Adipose tissue (tissue), 3 donors: ENCODE measurements around the gene FTCD. TPM values are rescaled to one million over a fixed set of nuclear protein-coding genes. Genes with fewer than 3 reads are reported as not detected.
"Not testable (repeated sequence)": the region's sequence is repeated elsewhere in the genome, so short reads cannot be mapped to it uniquely, and the experiment has no call there.

ENCODE experiments used
- H3K27ac ChIP-seq: one replicate; pipeline ENCODE4 v1.5.1; 2013; ENCODE audit warnings: low read depth, low read length
- WGBS, 3 donors: extraction: QIAGEN DNeasy Blood & Tissue Kit; methylation state at CpG; one replicate each; pipeline ENCODE4 v1.1.7; 2013; 5-methylcytosine and 5-hydroxymethylcytosine counted together
- polyA plus RNA-seq, 3 donors: library from polyadenylated mRNA; stranded (reverse); fragments of 200-250 nt; gene quantifications; one replicate each; pipeline ENCODE4 v1.2.3, GENCODE V29; 2013
- donor health status: healthy with polysubstance abuse.
- donor health status: Bipolar disorder and iron deficiency.
- donor health status: healthy.

Gene FTCD
- polyA plus RNA-seq, 3 donors: 0.16 to 0.38 (median 0.34) TPM

DNA sequence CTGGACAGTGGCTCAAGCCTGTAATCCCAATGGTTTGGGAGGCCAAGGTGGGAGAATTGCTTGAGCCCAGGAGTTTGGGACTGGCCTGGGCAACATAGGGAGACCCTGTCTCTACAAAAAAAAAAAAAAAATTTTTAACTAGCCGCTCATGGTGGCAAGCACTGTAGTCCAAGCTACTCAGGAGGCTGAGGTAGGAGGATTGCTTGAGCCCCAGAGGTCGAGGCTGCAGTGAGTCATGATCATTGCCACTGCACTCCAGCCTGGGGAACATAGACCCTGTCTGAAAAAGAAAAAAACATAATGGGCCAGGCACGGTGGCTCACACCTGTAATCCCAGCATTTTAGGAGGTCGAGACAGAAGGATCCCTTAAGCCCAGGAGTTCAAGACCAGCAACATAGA lies 23.6 kb upstream of the FTCD start:
- 82 to 96% (median 93%) methylated on average over 4 of the region's 4 CpGs for WGBS, 3 donors
- no peak overlapping the region for H3K27ac ChIP-seq

DNA sequence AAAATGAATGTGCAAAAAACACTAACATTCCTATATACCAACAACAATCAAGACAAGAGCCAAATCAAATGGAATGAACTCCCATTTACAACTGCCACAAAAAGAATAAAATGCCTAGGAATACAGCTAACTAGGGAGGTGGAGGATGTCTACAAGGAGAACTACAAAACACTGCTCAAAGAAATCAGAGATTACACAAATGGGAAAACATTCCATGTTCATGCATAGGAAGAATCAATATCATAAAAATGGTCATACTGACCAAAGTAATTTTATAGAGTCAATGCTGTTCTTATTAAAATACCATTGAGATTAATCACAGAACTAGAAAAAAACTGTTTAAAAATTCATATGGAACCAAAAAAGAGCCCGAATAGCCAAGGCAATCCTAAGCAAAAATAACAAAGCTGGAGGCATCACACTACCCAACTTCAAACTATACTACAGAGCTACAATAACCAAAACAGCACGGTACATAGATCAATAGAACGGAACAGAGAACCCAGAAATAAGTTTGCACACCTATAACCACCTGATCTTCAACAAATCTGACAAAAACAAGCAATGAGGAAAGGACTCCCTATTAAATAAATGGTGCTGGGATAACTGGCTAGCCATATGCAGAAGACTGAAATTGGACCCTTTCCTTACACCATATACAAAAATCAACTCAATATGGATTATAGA lies 21.2 kb upstream of the FTCD start:
- 92 to 95% (median 95%) methylated on average over 3 of the region's 3 CpGs for WGBS, 3 donors

DNA sequence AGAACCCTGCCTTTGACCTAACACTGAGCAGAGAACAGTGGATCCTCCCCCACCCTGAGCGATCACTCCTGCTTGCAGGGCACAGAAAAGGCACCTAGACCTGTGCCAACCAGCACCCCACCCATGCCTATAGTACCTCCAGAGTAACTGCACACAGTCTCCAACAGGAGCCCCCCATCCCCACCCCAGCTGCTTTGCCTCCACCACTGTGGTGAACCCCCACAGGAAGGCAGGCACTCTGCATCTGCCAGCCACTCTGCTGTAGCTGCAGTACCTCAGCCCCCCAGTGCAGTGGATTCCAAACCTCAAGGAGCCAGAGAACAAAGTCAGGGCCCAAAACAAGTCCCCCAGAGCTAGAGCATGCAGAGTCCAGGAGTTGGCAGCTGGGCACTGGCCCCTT lies 18.2 kb upstream of the FTCD start:
- H3K27ac ChIP-seq: no peak overlapping the region
- 92 to 100% (median 100%) methylated on average over 1 of the region's 1 CpG for WGBS, 3 donors

More for the DNA sequence above, 21.2 kb upstream of the FTCD start:
- not testable (repeated sequence) for H3K27ac ChIP-seq

DNA sequence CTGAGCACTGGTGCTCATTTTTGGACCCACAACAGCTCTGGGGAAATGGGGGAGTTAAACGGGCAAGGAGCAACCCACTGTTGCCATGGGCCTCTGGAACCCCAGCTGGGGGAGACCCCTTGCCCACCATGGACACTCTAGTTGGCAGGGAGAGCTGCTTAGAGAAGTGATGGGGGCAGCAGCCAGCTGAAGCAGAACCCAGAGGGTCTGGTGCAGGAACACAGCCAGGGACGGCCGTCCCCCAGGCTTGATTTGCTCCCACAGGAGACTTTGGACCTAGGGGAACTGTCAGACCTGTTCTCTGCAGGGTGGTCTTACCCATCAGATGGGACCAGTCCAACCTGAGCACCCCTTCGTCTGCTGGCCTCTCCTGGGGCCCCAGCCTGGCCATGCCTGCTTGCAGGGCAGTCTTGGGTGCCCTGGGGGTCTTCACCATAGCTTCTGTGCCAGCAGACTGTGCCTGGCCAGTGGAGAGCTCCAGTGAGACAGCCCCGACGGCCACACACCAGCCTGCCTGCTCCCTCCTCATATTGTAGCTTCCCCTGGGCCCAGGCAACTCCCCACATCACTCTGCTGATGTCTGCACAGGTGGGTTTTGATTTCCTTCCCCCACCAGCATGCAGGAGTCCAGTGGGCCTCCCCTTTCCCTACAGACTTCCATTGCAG lies 17.6 kb upstream of the FTCD start:
- H3K27ac ChIP-seq: no peak overlapping the region
- WGBS, 3 donors: 90 to 96% (median 91%) methylated on average over 6 of the region's 6 CpGs

DNA sequence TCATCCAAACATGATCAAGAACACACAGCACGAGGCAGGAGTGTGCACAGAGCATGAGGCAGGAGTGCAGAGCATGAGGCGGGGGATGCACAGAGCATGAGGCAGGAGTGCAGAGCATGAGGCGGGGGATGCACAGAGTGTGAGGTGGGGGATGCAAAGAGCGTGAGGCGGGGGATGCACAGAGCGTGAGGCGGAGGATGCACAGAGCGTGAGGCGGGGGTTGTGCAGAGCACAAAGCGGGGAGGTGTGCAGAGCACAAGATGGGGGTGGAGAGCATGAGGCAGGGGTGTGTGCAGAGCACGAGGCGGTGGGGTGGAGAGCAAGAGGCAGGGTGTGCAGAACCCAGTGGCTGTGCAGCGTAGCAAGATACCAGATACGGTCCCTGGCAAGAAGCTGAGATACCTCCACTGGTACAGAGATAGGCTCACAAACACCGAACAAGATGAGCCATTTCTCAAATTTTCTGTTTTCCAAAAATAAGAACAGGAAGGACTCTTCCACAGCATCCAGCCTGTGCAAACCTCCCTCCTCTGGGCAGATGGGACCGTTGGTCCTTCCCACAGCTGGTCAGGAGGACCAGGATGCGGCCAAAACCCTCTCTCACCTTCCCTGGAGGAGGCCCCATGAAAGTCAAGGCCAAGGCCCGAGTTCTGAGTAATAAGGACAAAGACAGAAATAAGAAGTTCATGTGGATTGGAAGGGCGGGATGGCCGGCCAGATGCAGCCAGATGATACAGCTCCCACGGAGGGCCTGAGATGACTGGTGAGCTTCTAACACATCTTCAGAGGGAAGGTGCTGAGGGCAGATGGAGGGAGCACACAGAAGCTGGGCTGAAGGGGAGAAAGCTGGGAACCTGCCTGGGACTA lies 16.9 kb upstream of the FTCD start:
- no peak overlapping the region for H3K27ac ChIP-seq
- WGBS, 3 donors: 87 to 93% (median 90%) methylated on average over 20 to 21 of the region's 21 CpGs

DNA sequence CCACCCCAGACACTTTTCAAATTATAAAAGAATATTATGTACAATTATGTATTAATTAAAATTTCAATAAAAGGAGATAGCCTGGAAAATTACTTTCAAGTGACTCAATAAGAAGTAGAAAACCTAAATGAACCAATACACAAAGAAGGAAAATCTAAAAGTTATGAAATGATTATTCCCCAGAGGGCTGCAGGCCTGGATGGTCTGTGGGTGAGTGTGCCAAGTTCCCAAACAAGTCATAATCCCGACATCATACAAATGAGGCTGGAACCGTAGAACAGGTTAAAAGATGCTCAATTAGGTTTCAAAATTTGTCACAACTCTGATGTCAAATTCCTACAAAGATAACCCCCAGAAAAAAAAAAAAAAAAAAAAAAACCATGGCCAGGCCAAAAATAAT lies 16.2 kb upstream of the FTCD start:
- WGBS, 3 donors: 21 to 58% (median 38%) methylated on average over 2 of the region's 2 CpGs
- no peak overlapping the region for H3K27ac ChIP-seq

DNA sequence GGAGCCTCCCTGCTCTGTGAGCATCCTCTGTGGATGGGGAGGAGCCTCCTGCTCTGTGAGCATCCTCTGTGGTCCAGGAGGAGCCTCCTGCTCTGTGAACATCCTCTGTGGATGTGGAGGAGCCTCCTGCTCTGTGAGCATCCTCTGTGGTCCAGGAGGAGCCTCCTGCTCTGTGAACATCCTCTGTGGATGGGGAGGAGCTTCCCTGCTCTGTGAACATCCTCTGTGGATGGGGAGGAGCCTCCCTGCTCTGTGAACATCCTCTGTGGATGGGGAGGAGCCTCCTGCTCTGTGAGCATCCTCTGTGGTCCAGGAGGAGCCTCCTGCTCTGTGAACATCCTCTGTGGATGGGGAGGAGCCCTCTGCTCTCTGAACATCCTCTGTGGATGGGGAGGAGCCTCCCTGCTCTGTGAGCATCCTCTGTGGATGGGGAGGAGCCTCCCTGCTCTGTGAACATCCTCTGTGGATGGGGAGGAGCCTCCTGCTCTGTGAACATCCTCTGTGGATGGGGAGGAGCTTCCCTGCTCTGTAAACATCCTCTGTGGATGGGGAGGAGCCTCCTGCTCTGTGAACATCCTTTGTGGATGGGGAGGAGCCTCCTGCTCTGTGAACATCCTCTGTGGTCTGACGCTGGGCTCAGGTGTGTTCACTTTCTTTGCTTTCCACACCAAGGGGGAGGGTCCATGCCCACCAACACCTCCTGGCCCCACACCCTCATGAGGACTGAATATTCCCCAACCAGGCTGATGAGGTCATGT lies 15.2 kb upstream of the FTCD start:
- 81 to 90% (median 81%) methylated on average over 1 of the region's 1 CpG for WGBS, 3 donors
- H3K27ac ChIP-seq: not testable (repeated sequence)

DNA sequence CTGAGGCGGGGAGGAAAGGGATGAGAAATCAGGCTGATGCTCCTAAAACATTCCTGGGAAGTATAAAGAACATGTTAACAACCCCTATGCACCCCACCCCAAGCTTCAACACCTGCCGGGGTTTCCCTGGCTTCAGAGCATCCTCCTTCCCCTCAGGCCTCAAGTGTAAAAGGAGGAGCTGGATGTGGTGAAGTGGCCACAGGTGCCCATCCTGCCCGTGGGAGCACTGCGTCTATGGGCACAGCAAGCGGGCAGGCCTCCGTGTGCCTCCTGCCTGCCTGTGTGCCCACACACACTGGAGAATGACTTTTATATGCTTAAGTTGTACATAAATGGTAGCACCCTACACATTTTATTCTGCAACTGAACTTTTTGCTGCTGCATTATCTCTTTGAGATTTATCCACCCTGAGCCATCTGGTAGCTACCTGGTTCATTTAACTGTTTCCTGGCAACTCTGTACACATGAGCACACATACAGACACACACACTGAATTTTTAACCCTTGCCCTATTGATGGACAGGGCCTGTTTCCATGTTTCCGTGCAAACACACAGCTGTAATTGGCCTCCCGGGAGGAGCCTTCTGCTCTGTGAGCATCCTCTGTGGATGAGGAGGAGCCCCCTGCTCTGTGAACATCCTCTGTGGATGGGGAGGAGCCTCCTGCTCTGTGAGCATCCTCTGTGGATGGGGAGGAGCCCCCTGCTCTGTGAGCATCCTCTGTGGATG lies 13.4 kb upstream of the FTCD start:
- WGBS, 3 donors: 76 to 84% (median 81%) methylated on average over 8 of the region's 8 CpGs
- no peak overlapping the region for H3K27ac ChIP-seq

DNA sequence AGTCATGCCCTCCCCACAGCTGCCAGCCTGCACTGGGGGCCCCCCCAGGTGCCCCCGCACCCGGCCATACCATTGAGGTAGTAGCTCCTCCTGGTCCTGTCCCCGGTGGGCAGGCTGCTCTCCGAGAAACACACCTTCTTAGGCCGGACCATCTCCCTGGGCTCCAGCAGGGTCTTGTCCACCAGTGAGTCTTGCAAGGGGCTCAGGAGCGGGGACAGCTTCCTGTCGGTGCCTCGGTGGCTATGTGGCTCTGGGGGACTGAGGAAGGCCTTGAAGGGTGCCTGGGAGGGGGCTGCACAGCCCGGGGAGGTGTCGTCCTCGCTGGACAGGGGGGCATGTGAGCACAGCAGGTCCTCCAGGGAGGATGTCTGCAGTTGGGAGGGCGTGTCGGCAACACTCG lies 12.9 kb upstream of the FTCD start:
- 84 to 90% (median 87%) methylated on average over 14 of the region's 14 CpGs for WGBS, 3 donors

DNA sequence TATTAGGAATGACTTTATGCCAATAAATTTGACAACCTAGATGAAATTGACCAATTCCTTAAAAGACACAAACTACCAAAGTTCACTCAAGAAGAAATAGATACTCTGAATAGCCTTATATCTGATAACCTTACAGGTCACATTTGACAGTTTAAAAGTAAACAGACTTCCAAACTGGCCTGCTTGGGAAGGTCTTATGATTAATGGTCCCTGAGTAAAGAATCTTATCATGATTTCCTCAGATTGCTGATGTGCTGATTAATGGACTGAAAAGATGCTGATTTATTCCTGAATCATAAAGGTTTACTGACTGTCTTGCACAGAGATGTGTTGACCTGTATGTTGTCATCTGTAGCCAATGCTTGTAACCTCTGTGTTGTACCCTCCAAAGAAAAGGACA lies 9.7 kb upstream of the FTCD start:
- H3K27ac ChIP-seq: no peak overlapping the region

More for the DNA sequence above, 12.9 kb upstream of the FTCD start:
- no peak overlapping the region for H3K27ac ChIP-seq

DNA sequence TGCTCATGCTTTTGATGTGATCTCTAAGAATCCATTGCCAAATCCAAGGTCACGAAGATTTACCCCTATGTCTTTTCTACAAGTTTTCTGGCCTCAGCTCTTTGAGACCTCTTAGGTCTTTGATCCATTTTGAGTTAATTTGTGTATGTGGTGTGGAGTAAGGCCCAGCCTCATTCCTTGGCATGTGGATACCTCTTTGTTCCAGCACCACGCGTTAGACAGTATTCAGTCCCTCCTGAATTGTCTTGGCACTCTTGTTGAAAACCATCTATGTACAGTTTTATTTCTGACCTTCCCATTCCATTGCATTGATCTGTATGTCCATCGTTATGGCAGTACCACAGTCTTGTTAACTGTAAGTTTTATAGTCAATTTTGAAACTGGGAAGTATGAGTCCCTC lies 8.0 kb upstream of the FTCD start:
- WGBS, 3 donors: 71 to 75% (median 73%) methylated on average over 4 of the region's 4 CpGs
- no peak overlapping the region for H3K27ac ChIP-seq

DNA sequence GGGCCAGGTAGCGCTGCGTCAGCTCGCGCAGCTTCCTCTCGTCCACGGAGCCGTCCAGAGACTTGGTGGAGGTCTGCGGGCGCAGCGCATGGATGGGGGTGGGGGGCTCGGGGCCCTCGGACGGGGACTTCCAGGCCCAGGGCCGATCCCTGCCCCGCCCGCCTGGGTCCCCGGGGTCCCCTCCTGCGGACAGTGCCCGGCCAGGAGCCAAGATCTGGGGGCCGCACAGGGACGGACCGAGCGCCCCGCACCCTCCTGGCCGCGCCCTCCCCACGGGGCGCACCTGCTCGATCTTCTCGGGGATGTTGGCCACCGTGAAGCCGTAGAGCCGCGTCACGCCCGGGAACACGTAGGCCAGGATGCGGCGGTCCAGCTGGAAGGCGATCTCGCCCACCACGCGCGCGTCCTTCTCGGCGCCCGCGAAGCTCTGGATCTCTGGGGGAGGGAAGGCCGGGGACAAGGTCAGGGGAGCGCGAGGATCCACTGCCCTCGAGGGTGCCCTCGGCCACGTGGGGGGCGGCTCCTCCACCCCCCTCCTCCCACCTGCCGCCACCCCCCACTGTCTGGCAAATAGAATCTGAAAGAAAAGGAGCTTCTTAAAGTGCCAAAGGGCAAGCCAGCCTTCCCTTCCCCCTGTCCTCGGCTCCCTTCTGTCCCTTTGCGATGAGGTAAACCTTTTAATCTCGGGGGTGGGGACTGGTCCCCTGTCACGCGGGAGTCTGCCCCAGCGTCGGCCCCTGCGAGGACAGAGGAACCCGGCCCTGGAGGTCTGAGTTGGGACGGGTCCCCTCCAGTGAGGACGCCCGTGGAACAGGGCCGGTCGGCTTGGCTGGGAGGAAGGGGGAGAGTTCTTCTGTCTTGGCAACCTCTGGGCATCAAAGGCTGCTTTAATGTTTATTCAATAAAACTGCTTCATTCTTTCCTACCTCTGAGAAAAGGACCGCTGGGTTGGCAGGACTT lies 6.5 kb upstream of the FTCD start:
- no peak overlapping the region for H3K27ac ChIP-seq
- WGBS, 3 donors: 74 to 90% (median 83%) methylated on average over 61 to 72 of the region's 72 CpGs

DNA sequence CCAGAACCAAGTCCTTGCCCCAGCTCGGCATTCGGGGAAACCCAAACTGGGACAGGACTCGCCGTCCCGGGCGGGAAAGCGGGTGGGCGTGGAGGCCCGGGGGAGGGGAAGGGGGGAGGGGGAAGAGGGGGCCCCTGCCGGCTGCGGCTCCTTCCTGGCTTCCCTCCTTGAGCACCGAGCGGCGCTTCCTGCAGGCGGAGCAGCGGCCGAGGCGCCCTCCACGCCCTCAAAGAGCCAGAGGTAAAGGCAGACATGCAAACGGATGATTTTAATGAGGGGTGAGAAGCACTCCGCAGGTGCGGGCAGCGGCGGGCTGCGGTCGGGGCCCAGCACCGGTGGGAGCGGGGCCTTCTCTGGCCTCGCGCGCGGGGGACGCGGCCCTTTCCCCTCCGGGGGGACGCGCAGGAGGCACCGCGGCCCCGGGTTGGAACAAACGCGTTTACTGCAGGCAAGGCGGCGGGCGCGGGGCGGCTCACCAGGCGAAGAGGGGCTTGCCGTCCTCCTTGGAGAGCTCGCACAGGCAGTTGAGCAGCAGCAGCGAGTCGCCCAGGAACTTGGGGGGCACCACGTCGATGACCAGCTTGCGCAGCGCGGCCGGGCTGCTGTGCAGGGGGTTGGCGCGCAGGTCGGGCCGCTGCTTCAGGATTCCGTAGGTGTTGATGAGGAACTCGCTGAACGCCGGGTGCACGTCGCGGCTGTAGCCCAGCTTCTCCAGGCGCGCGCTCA lies 5.7 kb upstream of the FTCD start:
- no peak overlapping the region for H3K27ac ChIP-seq
- 64 to 95% (median 95%) methylated on average over 63 to 69 of the region's 72 CpGs for WGBS, 3 donors

DNA sequence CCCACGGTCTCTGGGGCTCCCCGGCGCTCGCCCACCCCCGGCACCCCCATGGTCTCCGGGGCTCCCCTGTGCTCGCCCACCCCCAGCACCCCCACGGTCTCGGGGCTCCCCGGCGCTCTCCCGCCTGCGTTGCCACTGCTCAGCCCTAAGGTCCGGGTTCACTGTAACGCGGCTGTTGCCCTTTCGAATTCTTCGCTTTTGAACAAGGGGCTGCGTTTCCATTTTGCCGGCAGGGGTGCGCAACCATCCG lies 5.2 kb upstream of the FTCD start:
- 86 to 99% (median 95%) methylated on average over 15 to 22 of the region's 22 CpGs for WGBS, 3 donors

DNA sequence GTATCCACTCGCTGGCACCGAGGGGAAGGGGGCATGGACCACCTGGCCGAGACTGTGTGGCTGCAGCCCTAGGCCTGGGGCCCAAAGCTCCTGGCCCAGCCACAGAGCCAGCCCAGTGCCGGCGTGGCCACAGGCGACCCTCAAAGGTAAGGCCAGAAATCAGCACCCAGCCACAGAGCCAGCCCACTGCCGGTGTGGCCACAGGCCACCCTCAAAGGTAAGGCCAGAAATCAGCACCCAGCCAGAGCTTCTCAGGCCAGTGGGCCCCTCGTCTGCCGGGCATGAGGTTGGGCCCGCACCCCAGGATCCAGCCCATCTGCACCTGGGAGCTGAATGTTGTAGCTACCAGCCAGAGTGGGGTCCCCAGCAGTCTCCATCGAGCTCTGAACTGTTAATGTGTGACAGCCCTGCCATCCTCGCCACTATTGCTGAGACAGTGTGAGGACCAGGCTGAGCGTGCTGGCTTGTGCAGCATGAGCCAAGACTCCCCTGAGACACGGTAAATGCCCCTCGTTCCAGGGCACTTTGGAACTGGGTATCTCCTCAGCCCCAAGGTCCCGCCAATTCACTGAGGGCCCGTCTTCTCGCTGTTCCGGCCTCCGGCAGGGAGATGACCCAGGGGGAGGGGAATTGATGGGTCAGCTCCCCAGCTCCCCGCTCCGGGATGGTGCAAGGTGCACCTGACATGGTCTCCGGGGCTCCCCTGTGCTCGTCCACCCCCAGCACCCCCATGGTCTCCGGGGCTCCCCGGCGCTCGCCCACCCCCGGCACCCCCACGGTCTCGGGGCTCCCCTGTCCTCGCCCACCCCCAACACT lies 4.7 kb upstream of the FTCD start:
- WGBS, 3 donors: 93 to 96% (median 94%) methylated on average over 26 to 32 of the region's 32 CpGs
- no peak overlapping the region for H3K27ac ChIP-seq

More for the DNA sequence above, 5.2 kb upstream of the FTCD start:
- H3K27ac ChIP-seq: no peak overlapping the region

DNA sequence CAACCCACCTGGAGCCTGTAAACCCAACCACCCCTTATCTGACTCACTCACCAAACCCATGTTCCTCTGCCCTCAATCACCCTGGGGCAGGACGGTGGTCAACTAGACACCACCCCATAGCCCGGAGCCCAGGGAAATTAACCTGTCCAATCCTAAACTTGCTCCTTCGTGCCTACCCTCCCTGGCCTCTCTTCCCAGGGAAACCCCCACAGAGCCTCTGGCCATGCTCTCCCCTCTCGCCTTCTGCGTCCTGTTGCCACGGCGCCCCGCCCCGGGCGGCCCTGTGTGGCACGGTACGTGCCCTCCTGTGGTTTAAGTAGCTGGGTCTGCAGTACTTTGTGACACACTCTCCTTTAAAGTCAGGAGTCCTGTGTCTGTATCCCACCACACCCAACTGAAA lies 4.0 kb upstream of the FTCD start:
- no peak overlapping the region for H3K27ac ChIP-seq
- 95 to 98% (median 96%) methylated on average over 12 of the region's 12 CpGs for WGBS, 3 donors
